ENCODE data around the gene ARHGAP26. TPM values are rescaled to one million over a fixed set of nuclear protein-coding genes. Genes with fewer than 3 reads are reported as not detected.

ARHGAP26 gene
- total and polyA plus RNA-seq, 2 of the 4 experiments (the other 2 are of a cell fraction), result 0.54 to 0.56 TPM

DNA sequence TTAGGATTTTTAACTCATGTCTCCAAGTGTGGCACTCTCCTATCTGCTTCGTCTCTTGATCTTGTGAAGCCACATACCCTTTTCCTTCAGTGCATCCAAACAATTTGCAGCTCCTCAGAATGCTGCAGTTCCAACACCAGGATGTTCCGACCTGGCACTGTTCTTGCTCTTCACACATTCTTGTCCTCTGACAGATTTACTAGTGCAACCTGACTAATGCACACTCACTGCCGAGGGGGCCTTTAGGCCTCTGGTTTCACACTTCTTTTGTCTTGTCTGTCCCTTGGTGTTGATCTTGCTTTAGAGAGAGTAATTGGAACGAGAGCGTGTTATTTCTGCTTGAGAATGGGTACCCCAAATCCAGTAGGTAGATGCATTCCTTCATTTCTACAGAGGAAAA lies 15.0 kb downstream of the ARHGAP26 start:
- intact Hi-C loops (cut with micrococcal nuclease) (no loop called here), in situ Hi-C loops (cut with MboI; ENCODE audit: low sequenced_read_pairs) (no loop called here), dilution Hi-C loops (cut with HindIII; ENCODE audit: low sequenced_read_pairs, unreplicated experiment) (no loop called here)
- Histone ChIP-seq H3K4me1 (ENCODE audit: control insufficient read depth, insufficient read depth, low read length) (peaks cover 3% of the 10 kb centered on the region; the same call in 1 of the 2 replicates), H3K4me2 (ENCODE audit: low read depth, low read length) (no peak overlapping the region), H2AK5ac (ENCODE audit: low read depth, low read length) (no peak overlapping the region), H2AK9ac (replicated peaks; ENCODE audit: low read depth, low read length, poor library complexity) (no peak overlapping the region), H4K8ac (ENCODE audit: low read depth in 2 of 2, low read length in 2 of 2) (no peak overlapping the region), H3K9me1 (ENCODE audit: insufficient read depth, low read length) (peaks cover 2% of the 10 kb centered on the region; the same call in 1 of the 2 replicates), H3K9me3 (ENCODE audit: control insufficient read depth, insufficient read depth, low read length) (no peaks in the 10 kb centered on the region), H3K79me1 (ENCODE audit: low read depth in 1 of 2, low read length in 2 of 2) (no peaks in the 10 kb centered on the region), H2BK120ac (ENCODE audit: low read depth, low read length) (no peak overlapping the region), H3K27ac (ENCODE audit: insufficient read depth, low read length) (no peak overlapping the region), H3K23ac (ENCODE audit: low read depth, low read length) (no peak overlapping the region; the same call in 1 of the 2 replicates), H4K5ac (ENCODE audit: low read depth, low read length) (no peak overlapping the region), H2AFZ (replicated peaks; ENCODE audit: low read length, poor library complexity) (no peak overlapping the region), H4K91ac (ENCODE audit: insufficient read depth, low read depth, low read length) (no peak overlapping the region), H3K4ac (ENCODE audit: low read depth, low read length) (no peak overlapping the region), H4K20me1 (ENCODE audit: insufficient read depth, low read length) (no peaks in the 10 kb centered on the region), H2BK20ac (ENCODE audit: low read depth, low read length) (no peak overlapping the region), H3K56ac (ENCODE audit: extremely low read depth, insufficient read depth, low read length) (no peak overlapping the region), H2BK15ac (ENCODE audit: low read depth, low read length) (no peak overlapping the region), H3K27me3 (ENCODE audit: control insufficient read depth, insufficient read depth, low read length) (peaks cover 18% of the 10 kb centered on the region), H3K36me3 (ENCODE audit: control insufficient read depth, insufficient read depth, low read length) (no peaks in the 10 kb centered on the region), H3K18ac (ENCODE audit: low read depth, low read length) (no peak overlapping the region), H3K4me3 (ENCODE audit: insufficient read depth, low read depth, low read length) (no peak overlapping the region), H3K14ac (replicated peaks; ENCODE audit: low read depth, low read length) (no peak overlapping the region), H2BK5ac (ENCODE audit: low read depth, low read length, poor library complexity, severe bottlenecking) (no peak overlapping the region), H3K9ac (ENCODE audit: low read depth, low read length) (no peak overlapping the region)
- no peak for DNase-seq
- 86% methylated on average over 1 of the region's 5 CpGs; no CpG with 5 or more reads in 1 of the 2 experiments for WGBS, 2 experiments (ENCODE audit: extremely low coverage in 2 of 2, insufficient read length in 1 of 2)
- no peak for ATAC-seq (ENCODE audit: low read depth)
- CTCF ChIA-PET, result no interaction called here
- TF ChIP-seq MAFK (IDR thresholded peaks at IDR 0.05; ENCODE audit: low read depth, low read length), result no peak
- TF ChIP-seq, protein P1, sequence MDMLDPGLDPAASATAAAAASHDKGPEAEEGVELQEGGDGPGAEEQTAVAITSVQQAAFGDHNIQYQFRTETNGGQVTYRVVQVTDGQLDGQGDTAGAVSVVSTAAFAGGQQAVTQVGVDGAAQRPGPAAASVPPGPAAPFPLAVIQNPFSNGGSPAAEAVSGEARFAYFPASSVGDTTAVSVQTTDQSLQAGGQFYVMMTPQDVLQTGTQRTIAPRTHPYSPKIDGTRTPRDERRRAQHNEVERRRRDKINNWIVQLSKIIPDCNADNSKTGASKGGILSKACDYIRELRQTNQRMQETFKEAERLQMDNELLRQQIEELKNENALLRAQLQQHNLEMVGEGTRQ (IDR thresholded peaks at IDR 0.05; ENCODE audit: low read depth, low read length), result no peak
- no peak for TF ChIP-seq RAD21 (IDR thresholded peaks at IDR 0.05; ENCODE audit: low read length)
- TF ChIP-seq ELK1 (IDR thresholded peaks at IDR 0.05; ENCODE audit: borderline replicate concordance, low read depth, low read length), result no peak
- TF ChIP-seq, protein P2, sequence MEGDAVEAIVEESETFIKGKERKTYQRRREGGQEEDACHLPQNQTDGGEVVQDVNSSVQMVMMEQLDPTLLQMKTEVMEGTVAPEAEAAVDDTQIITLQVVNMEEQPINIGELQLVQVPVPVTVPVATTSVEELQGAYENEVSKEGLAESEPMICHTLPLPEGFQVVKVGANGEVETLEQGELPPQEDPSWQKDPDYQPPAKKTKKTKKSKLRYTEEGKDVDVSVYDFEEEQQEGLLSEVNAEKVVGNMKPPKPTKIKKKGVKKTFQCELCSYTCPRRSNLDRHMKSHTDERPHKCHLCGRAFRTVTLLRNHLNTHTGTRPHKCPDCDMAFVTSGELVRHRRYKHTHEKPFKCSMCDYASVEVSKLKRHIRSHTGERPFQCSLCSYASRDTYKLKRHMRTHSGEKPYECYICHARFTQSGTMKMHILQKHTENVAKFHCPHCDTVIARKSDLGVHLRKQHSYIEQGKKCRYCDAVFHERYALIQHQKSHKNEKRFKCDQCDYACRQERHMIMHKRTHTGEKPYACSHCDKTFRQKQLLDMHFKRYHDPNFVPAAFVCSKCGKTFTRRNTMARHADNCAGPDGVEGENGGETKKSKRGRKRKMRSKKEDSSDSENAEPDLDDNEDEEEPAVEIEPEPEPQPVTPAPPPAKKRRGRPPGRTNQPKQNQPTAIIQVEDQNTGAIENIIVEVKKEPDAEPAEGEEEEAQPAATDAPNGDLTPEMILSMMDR (conservative IDR thresholded peaks at IDR 0.05; ENCODE audit: low read depth, low read length), result no peak
- BruUV-seq (replicated peaks), result no TSS peak
- POLR2A ChIA-PET (ENCODE audit: unreplicated experiment), result no interaction called here
